ENCODE results near the gene ATRAID. TPM values are rescaled to one million over a fixed set of nuclear protein-coding genes. Genes with fewer than 3 reads are reported as not detected.

The ATRAID gene
- total and polyA plus RNA-seq, 2 donors (not counting 3 experiments of a cell fraction or from before 2014, with no cell fraction given), result 84.3 to 283 TPM

- intact Hi-C loops (cut with micrococcal nuclease), result no loop called here
- Histone ChIP-seq H3K9ac (replicated peaks; ENCODE audit: extremely low read depth, insufficient read depth, low read length) (no peak overlapping the region), H3K4me2 (ENCODE audit: insufficient read depth, low read length) (no peak overlapping the region), H4K20me1 (replicated peaks; ENCODE audit: control insufficient read depth, extremely low read depth, insufficient read depth, low read length) (no peaks in the 10 kb centered on the region), H3K79me2 (ENCODE audit: control insufficient read depth, insufficient read depth, low read length) (no peaks in the 10 kb centered on the region), H2AFZ (ENCODE audit: low read depth, low read length) (no peak overlapping the region), H3K27me3 (ENCODE audit: control insufficient read depth in 2 of 2, insufficient read depth in 2 of 2, low read length in 2 of 2) (peaks cover 0 to 3% of the 10 kb centered on the region in 2 experiments), H3K9me1 (replicated peaks; ENCODE audit: control insufficient read depth, extremely low read depth, insufficient read depth, low read length) (no peaks in the 10 kb centered on the region), H3K9me3 (replicated peaks; ENCODE audit: control insufficient read depth, insufficient read depth, low read length) (no peaks in the 10 kb centered on the region), H3K36me3 (ENCODE audit: control insufficient read depth in 2 of 2, extremely low read depth in 1 of 2, insufficient read depth in 2 of 2, low read length in 2 of 2) (no peaks in the 10 kb centered on the region), H3K4me3 (replicated peaks in 1 of 3; ENCODE audit: insufficient read depth in 1 of 3, low read depth in 1 of 3, low read length in 3 of 3) (no peak overlapping the region), H3K4me1 (ENCODE audit: control insufficient read depth, extremely low read depth, insufficient read depth, low read length) (no peaks in the 10 kb centered on the region), H3K27ac (ENCODE audit: insufficient read depth, low read depth, low read length) (no peak overlapping the region)
- dilution Hi-C loops (cut with MboI; ENCODE audit: extremely low pct_ligation_motif_present, low sequenced_read_pairs), result no loop called here
- BruUV-seq (replicated peaks), result no TSS peak
- ChIA-PET POLR2A (no interaction called here), CTCF (interaction anchor here (2.2 kb wide), 1 partner anchor 13 kb away, joined by 10 read pairs; no protein-coding TSS in a partner anchor)
- TF ChIP-seq, protein P1, sequence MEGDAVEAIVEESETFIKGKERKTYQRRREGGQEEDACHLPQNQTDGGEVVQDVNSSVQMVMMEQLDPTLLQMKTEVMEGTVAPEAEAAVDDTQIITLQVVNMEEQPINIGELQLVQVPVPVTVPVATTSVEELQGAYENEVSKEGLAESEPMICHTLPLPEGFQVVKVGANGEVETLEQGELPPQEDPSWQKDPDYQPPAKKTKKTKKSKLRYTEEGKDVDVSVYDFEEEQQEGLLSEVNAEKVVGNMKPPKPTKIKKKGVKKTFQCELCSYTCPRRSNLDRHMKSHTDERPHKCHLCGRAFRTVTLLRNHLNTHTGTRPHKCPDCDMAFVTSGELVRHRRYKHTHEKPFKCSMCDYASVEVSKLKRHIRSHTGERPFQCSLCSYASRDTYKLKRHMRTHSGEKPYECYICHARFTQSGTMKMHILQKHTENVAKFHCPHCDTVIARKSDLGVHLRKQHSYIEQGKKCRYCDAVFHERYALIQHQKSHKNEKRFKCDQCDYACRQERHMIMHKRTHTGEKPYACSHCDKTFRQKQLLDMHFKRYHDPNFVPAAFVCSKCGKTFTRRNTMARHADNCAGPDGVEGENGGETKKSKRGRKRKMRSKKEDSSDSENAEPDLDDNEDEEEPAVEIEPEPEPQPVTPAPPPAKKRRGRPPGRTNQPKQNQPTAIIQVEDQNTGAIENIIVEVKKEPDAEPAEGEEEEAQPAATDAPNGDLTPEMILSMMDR (IDR thresholded peaks at IDR 0.05; ENCODE audit: extremely low read depth in 1 of 2, insufficient read depth in 1 of 2, low read depth in 1 of 2, low read length in 2 of 2), result no peak
- FAIRE-seq, result no peak
- no peak for DNase-seq (ENCODE audit: low read depth, low spot score)
Measured at GRCh38 chr2:27162151-27163121, 49.4 kb upstream of the ATRAID start.

- dilution Hi-C loops (cut with MboI; ENCODE audit: extremely low pct_ligation_motif_present, low sequenced_read_pairs), result no loop called here
- no peaks in the 10 kb centered on the region for H4K20me1 ChIP-seq (replicated peaks; ENCODE audit: control insufficient read depth, extremely low read depth, insufficient read depth, low read length)
- H3K9ac ChIP-seq (replicated peaks; ENCODE audit: extremely low read depth, insufficient read depth, low read length), result no peak overlapping the region
- no peak overlapping the region for H3K4me2 ChIP-seq (ENCODE audit: insufficient read depth, low read length)
- no peaks in the 10 kb centered on the region for H3K36me3 ChIP-seq (ENCODE audit: control insufficient read depth in 2 of 2, extremely low read depth in 1 of 2, insufficient read depth in 2 of 2, low read length in 2 of 2)
- intact Hi-C loops (cut with micrococcal nuclease), result no loop called here
- CTCF ChIA-PET, result interaction anchor here (0.9 to 3.4 kb wide), 4 partner anchors 10 to 32 kb away, joined by 3 to 14 read pairs (median 4); no protein-coding TSS in a partner anchor
- POLR2A ChIA-PET, result no interaction called here
- H2AFZ ChIP-seq (ENCODE audit: low read depth, low read length), result no peak overlapping the region
- no peaks in the 10 kb centered on the region for H3K4me1 ChIP-seq (ENCODE audit: control insufficient read depth, extremely low read depth, insufficient read depth, low read length)
- no peaks in the 10 kb centered on the region for H3K9me3 ChIP-seq (replicated peaks; ENCODE audit: control insufficient read depth, insufficient read depth, low read length)
- no peaks in the 10 kb centered on the region for H3K79me2 ChIP-seq (ENCODE audit: control insufficient read depth, insufficient read depth, low read length)
- TF ChIP-seq POLR2A (IDR thresholded peaks at IDR 0.05; ENCODE audit: low read depth, low read length) (no peak), MYC (IDR thresholded peaks at IDR 0.05; ENCODE audit: low read depth, low read length) (no peak), POLR2AphosphoS5 (IDR thresholded peaks at IDR 0.05; ENCODE audit: insufficient read depth, low read depth, low read length) (no peak), JUN (IDR thresholded peaks at IDR 0.05; ENCODE audit: borderline replicate concordance, insufficient read depth, insufficient read length, low read depth) (no peak), FOS (IDR thresholded peaks at IDR 0.05; ENCODE audit: borderline replicate concordance, insufficient read depth, low read length) (no peak), MAX (IDR thresholded peaks at IDR 0.05; ENCODE audit: insufficient read depth, insufficient read length) (no peak), GATA2 (IDR thresholded peaks at IDR 0.05; ENCODE audit: insufficient read depth, insufficient read length, low read depth, low read length) (no peak), EZH2 (IDR thresholded peaks at IDR 0.05; ENCODE audit: borderline replicate concordance, low read depth, low read length, severe bottlenecking) (no peak)
- TF ChIP-seq, protein P1 (IDR thresholded peaks at IDR 0.05; ENCODE audit: extremely low read depth in 1 of 2, insufficient read depth in 1 of 2, low read depth in 1 of 2, low read length in 2 of 2), result no peak
- FAIRE-seq (no peak), DNase-seq (ENCODE audit: low read depth, low spot score) (no peak)
- H3K9me1 ChIP-seq (replicated peaks; ENCODE audit: control insufficient read depth, extremely low read depth, insufficient read depth, low read length), result no peaks in the 10 kb centered on the region
- peaks cover 3% of the 10 kb centered on the region in 2 experiments for H3K27me3 ChIP-seq (ENCODE audit: control insufficient read depth in 2 of 2, insufficient read depth in 2 of 2, low read length in 2 of 2)
- no peak overlapping the region for H3K4me3 ChIP-seq (replicated peaks in 1 of 3; ENCODE audit: insufficient read depth in 1 of 3, low read depth in 1 of 3, low read length in 3 of 3)
- BruUV-seq (replicated peaks), result no TSS peak
- no peak overlapping the region for H3K27ac ChIP-seq (ENCODE audit: insufficient read depth, low read depth, low read length)
Measured at GRCh38 chr2:27164960-27165763, 46.7 kb upstream of the ATRAID start.

All from endothelial cell of umbilical vein (primary cell).